Neutrophil (primary cell): ENCODE results near the gene ZFPM1.

ENCODE experiments used
- H3K27ac ChIP-seq: fragments of 200-600 bp; sonication (generic); 2 replicates; pipeline ENCODE4 v1.5.1; 2016; ENCODE audit warnings: mild to moderate bottlenecking, moderate library complexity
- H3K27me3 ChIP-seq: fragments of 200-600 bp; sonication (generic); 2 replicates; pipeline ENCODE4 v1.6.0; 2016; ENCODE audit warnings: mild to moderate bottlenecking
- H3K36me3 ChIP-seq: fragments of 200-600 bp; sonication (generic); 2 replicates; pipeline ENCODE4 v1.5.1; 2017
- H3K4me1 ChIP-seq, 2 experiments: fragments of 200-600 bp in 1 of 2; sonication (generic) in 1 of 2; 1 replicate in 1 of 2; 2 replicates in 1 of 2; pipeline versions ENCODE4 v1.5.1 to v1.6.1; 2013 to 2016; ENCODE audit warnings: low read depth in 1 of 2, low read length in 1 of 2, mild to moderate bottlenecking in 1 of 2, moderate library complexity in 1 of 2; ENCODE audit not compliant: control insufficient read depth in 1 of 2, insufficient read depth in 1 of 2
- H3K4me3 ChIP-seq, 2 experiments: fragments of 200-600 bp in 1 of 2; sonication (generic) in 1 of 2; 1 replicate in 1 of 2; 2 replicates in 1 of 2; pipeline ENCODE4 v1.5.1; 2013 to 2016; ENCODE audit warnings: low read depth in 1 of 2, low read length in 1 of 2, mild to moderate bottlenecking in 1 of 2, moderate library complexity in 1 of 2
- H3K9me3 ChIP-seq: fragments of 200-600 bp; sonication (generic); 2 replicates; pipeline ENCODE4 v1.5.1; 2016
- CTCF ChIP-seq: fragments of 200-600 bp; sonication (generic); IDR thresholded peaks from 2 replicates; pipeline ENCODE4 v1.5.1; 2016; ENCODE audit warnings: antibody characterized with exemption

The ZFPM1 gene

GRCh38 chr16:88458039-88458772, 5.1 kb downstream of the ZFPM1 start:
- no peak overlapping the region for H3K27ac ChIP-seq

GRCh38 chr16:88458773-88459235, 5.7 kb downstream of the ZFPM1 start:
- no peak for TF ChIP-seq CTCF
- Histone ChIP-seq H3K4me1 (peaks cover 23 to 27% of the 10 kb centered on the region in 2 experiments), H3K9me3 (no peaks in the 10 kb centered on the region), H3K27me3 (peaks cover 71% of the 10 kb centered on the region), H3K4me3 (no peak overlapping the region), H3K27ac (no peak overlapping the region), H3K36me3 (no peaks in the 10 kb centered on the region)

More at GRCh38 chr16:88458039-88458772, 5.1 kb downstream of the ZFPM1 start:
- no peak overlapping the region for H3K4me3 ChIP-seq
- H3K36me3 ChIP-seq: no peaks in the 10 kb centered on the region
- peaks cover 25 to 30% of the 10 kb centered on the region in 2 experiments for H3K4me1 ChIP-seq
- H3K9me3 ChIP-seq: no peaks in the 10 kb centered on the region
- peaks cover 76% of the 10 kb centered on the region for H3K27me3 ChIP-seq
- TF ChIP-seq CTCF: no peak

GRCh38 chr16:88459366-88460073, 6.4 kb downstream of the ZFPM1 start:
- Histone ChIP-seq H3K36me3 (no peaks in the 10 kb centered on the region), H3K4me3 (no peak overlapping the region), H3K9me3 (no peaks in the 10 kb centered on the region), H3K27me3 (peaks cover 67% of the 10 kb centered on the region), H3K27ac (no peak overlapping the region), H3K4me1 (peaks cover 16 to 20% of the 10 kb centered on the region in 2 experiments)
- no peak for TF ChIP-seq CTCF

GRCh38 chr16:88460496-88461330, 7.6 kb downstream of the ZFPM1 start:
- H3K4me1 ChIP-seq: peaks cover 6 to 8% of the 10 kb centered on the region in 2 experiments
- no peaks in the 10 kb centered on the region for H3K9me3 ChIP-seq
- H3K27me3 ChIP-seq: peaks cover 67% of the 10 kb centered on the region
- no peak for TF ChIP-seq CTCF
- no peak overlapping the region for H3K27ac ChIP-seq
- no peaks in the 10 kb centered on the region for H3K36me3 ChIP-seq
- no peak overlapping the region for H3K4me3 ChIP-seq
